Measurements from ENCODE around the gene DTNA.
"Not testable (repeated sequence)": the region's sequence is repeated elsewhere in the genome, so short reads cannot be mapped to it uniquely, and the experiment has no call there.

The DTNA gene

GRCh38 chr18:34911661-34912384 is 201.7 kb downstream of the DTNA start:
- Histone ChIP-seq H3K9ac (no peak overlapping the region), H3K79me2 (ENCODE audit: insufficient read depth, low read depth) (no peaks in the 10 kb centered on the region), H3K27me3 (ENCODE audit: insufficient read depth, low read depth) (no peaks in the 10 kb centered on the region), H3K4me2 (no peak overlapping the region; the same call in 1 of the 2 replicates), H2AFZ (ENCODE audit: low read depth) (no peak overlapping the region), H3K27ac (no peak overlapping the region), H3K36me3 (ENCODE audit: insufficient read depth) (no peaks in the 10 kb centered on the region), H4K20me1 (ENCODE audit: insufficient read depth) (no peaks in the 10 kb centered on the region), H3K4me1 (ENCODE audit: low read depth, poor library complexity, severe bottlenecking) (peaks cover 27% of the 10 kb centered on the region), H3K4me3 (IDR thresholded peaks at IDR 0.05; ENCODE audit: insufficient read depth, low read depth, low read length) (no peak overlapping the region)
- TF ChIP-seq CTCF (conservative IDR thresholded peaks at IDR 0.05; ENCODE audit: low read depth, low read length), result no peak

GRCh38 chr18:34913837-34914661 is 204.0 kb downstream of the DTNA start:
- Histone ChIP-seq H4K20me1 (ENCODE audit: insufficient read depth) (no peaks in the 10 kb centered on the region), H3K4me2 (no peak overlapping the region), H2AFZ (ENCODE audit: low read depth) (no peak overlapping the region), H3K4me3 (IDR thresholded peaks at IDR 0.05; ENCODE audit: insufficient read depth, low read depth, low read length) (no peak overlapping the region), H3K4me1 (ENCODE audit: low read depth, poor library complexity, severe bottlenecking) (peaks cover 27% of the 10 kb centered on the region), H3K27ac (no peak overlapping the region), H3K79me2 (ENCODE audit: insufficient read depth, low read depth) (no peaks in the 10 kb centered on the region), H3K36me3 (ENCODE audit: insufficient read depth) (no peaks in the 10 kb centered on the region), H3K9ac (no peak overlapping the region), H3K27me3 (ENCODE audit: insufficient read depth, low read depth) (no peaks in the 10 kb centered on the region)
- TF ChIP-seq CTCF (conservative IDR thresholded peaks at IDR 0.05; ENCODE audit: low read depth, low read length), result no peak

- no peaks in the 10 kb centered on the region for H3K36me3 ChIP-seq (ENCODE audit: insufficient read depth)
- peaks cover 17% of the 10 kb centered on the region for H3K4me1 ChIP-seq (ENCODE audit: low read depth, poor library complexity, severe bottlenecking)
- no peaks in the 10 kb centered on the region for H3K27me3 ChIP-seq (ENCODE audit: insufficient read depth, low read depth)
- TF ChIP-seq CTCF (conservative IDR thresholded peaks at IDR 0.05; ENCODE audit: low read depth, low read length), result no peak
- H3K9ac ChIP-seq, result no peak overlapping the region
- H4K20me1 ChIP-seq (ENCODE audit: insufficient read depth), result no peaks in the 10 kb centered on the region
- no peak overlapping the region for H3K4me2 ChIP-seq
- H2AFZ ChIP-seq (ENCODE audit: low read depth), result no peak overlapping the region
- H3K79me2 ChIP-seq (ENCODE audit: insufficient read depth, low read depth), result no peaks in the 10 kb centered on the region
- no peak overlapping the region for H3K27ac ChIP-seq
- no peak overlapping the region for H3K4me3 ChIP-seq (IDR thresholded peaks at IDR 0.05; ENCODE audit: insufficient read depth, low read depth, low read length)
Observed at GRCh38 chr18:34915046-34915445, 204.9 kb downstream of the DTNA start.

GRCh38 chr18:34916539-34916938 is 206.4 kb downstream of the DTNA start:
- H3K9ac ChIP-seq; H3K4me2 ChIP-seq; H3K79me2 ChIP-seq (ENCODE audit: insufficient read depth, low read depth); H4K20me1 ChIP-seq (ENCODE audit: insufficient read depth); H3K36me3 ChIP-seq (ENCODE audit: insufficient read depth); H2AFZ ChIP-seq (ENCODE audit: low read depth); H3K4me3 ChIP-seq (IDR thresholded peaks at IDR 0.05; ENCODE audit: insufficient read depth, low read depth, low read length); H3K27ac ChIP-seq; H3K27me3 ChIP-seq (ENCODE audit: insufficient read depth, low read depth); H3K4me1 ChIP-seq (ENCODE audit: low read depth, poor library complexity, severe bottlenecking): not testable (repeated sequence)

- TF ChIP-seq CTCF (conservative IDR thresholded peaks at IDR 0.05; ENCODE audit: low read depth, low read length), result no peak
- H3K27ac ChIP-seq, result no peak overlapping the region
- H3K36me3 ChIP-seq (ENCODE audit: insufficient read depth), result no peaks in the 10 kb centered on the region
- H3K27me3 ChIP-seq (ENCODE audit: insufficient read depth, low read depth), result no peaks in the 10 kb centered on the region
- H3K4me2 ChIP-seq, result no peak overlapping the region
- H3K4me3 ChIP-seq (IDR thresholded peaks at IDR 0.05; ENCODE audit: insufficient read depth, low read depth, low read length), result no peak overlapping the region
- no peak overlapping the region for H3K9ac ChIP-seq
- H3K4me1 ChIP-seq (ENCODE audit: low read depth, poor library complexity, severe bottlenecking), result no peaks in the 10 kb centered on the region
- no peak overlapping the region for H2AFZ ChIP-seq (ENCODE audit: low read depth)
- no peaks in the 10 kb centered on the region for H4K20me1 ChIP-seq (ENCODE audit: insufficient read depth)
- H3K79me2 ChIP-seq (ENCODE audit: insufficient read depth, low read depth), result no peaks in the 10 kb centered on the region
Observed at GRCh38 chr18:34918856-34919255, 208.8 kb downstream of the DTNA start.

All from KMS-11 (cell line).